Stimulated activated CD4-positive, alpha-beta T cell treated with anti-CD3 and anti-CD28 coated beads, Interleukin-15, amount 100 ng/mL, for 1 hour (primary cell): ENCODE data around the gene SUN5.

Experiments used
- DNase-seq, 2 donors: peaks; one replicate each; pipeline ENCODE4 v3.0.0-alpha.2; 2020; ENCODE audit warnings: low read depth in 1 of 2, low spot score in 1 of 2

Gene SUN5

GRCh38 chr20:32995802-32996201 lies 8.4 kb downstream of the SUN5 start:
- DNase-seq, result no peak

- DNase-seq, result no peak
Observed at GRCh38 chr20:32993496-32994050, 10.7 kb downstream of the SUN5 start.

- no peak for DNase-seq
Observed at GRCh38 chr20:32991792-32992641, 12.2 kb downstream of the SUN5 start.

GRCh38 chr20:32991383-32991782 lies 12.8 kb downstream of the SUN5 start:
- DNase-seq, result no peak

- DNase-seq, result no peak
Observed at GRCh38 chr20:32990426-32990825, 13.8 kb downstream of the SUN5 start.

- DNase-seq, result no peak
Observed at GRCh38 chr20:32989507-32990283, 14.5 kb downstream of the SUN5 start.

- no peak for DNase-seq
Observed at GRCh38 chr20:32988008-32988407, 16.2 kb downstream of the SUN5 start.

GRCh38 chr20:32987044-32987825 lies 17.0 kb downstream of the SUN5 start:
- no peak for DNase-seq

GRCh38 chr20:32986331-32986966 lies 17.8 kb downstream of the SUN5 start:
- DNase-seq, result no peak

- DNase-seq, result no peak
Observed at GRCh38 chr20:32985596-32985995, 18.6 kb downstream of the SUN5 start.

GRCh38 chr20:32984631-32985354 lies 19.4 kb downstream of the SUN5 start:
- DNase-seq, result no peak

GRCh38 chr20:32984196-32984595 lies 20.0 kb downstream of the SUN5 start:
- no peak for DNase-seq

- no peak for DNase-seq
Observed at GRCh38 chr20:32983459-32984112, 20.6 kb downstream of the SUN5 start.

- no peak for DNase-seq
Observed at GRCh38 chr20:32982617-32983458, 21.4 kb downstream of the SUN5 start.

- DNase-seq, result no peak
Observed at GRCh38 chr20:32980990-32981389, 23.2 kb downstream of the SUN5 start.

- DNase-seq, result no peak
Observed at GRCh38 chr20:32980131-32980941, 23.9 kb downstream of the SUN5 start.

GRCh38 chr20:32979201-32979998 lies 24.8 kb downstream of the SUN5 start:
- DNase-seq, result no peak
